HCT116 (cell line): ENCODE results near the gene LYVE1. TPM values are rescaled to one million over a fixed set of nuclear protein-coding genes. Genes with fewer than 3 reads are reported as not detected.

Source experiments
- ATAC-seq: fragments of 200-7000 bp; cut with Tn5 transposase; 2 replicates; pipeline ENCODE4 v1.9.1; 2020; ENCODE audit warnings: mild to moderate bottlenecking, moderate library complexity
- BruUV-seq: library from RNA; stranded (reverse); fragments of 400-500 nt; replicated peaks from 2 replicates; lab custom pipeline; 2021; lab: Mats Ljungman, UMichigan
- CTCF ChIA-PET: fragments of 300-600 bp; sonication (Branson Sonifier 250); formaldehyde crosslinking; loops from one replicate; lab custom pipeline; 2021; ENCODE audit warnings: antibody characterized with exemption; lab: Charles Lee
- POLR2A ChIA-PET: fragments of 300-600, 350-600 bp; sonication (Branson Sonifier 250); formaldehyde crosslinking; loops from one replicate; lab custom pipeline; 2021; ENCODE audit warnings: antibody characterized with exemption; lab: Charles Lee
- RAD21 ChIA-PET, 2 experiments: fragments of 300-600 bp; sonication (Branson Sonifier 250); formaldehyde crosslinking; loops; one replicate each; lab custom pipeline; 2023; ENCODE audit warnings: low total read pairs in 2 of 2; ENCODE audit not compliant: uncharacterized antibody in 2 of 2, unreplicated experiment in 2 of 2, low non-redundant PET in 1 of 2; lab: Charles Lee
- DNase-seq: peaks from one replicate; pipeline ENCODE4 v3.0.0-alpha.2; 2010; ENCODE audit warnings: low read depth, low spot score
- H2AFZ ChIP-seq: fragments of 200-600 bp; shearing (Covaris generic), sonication (generic); 2 replicates; pipeline ENCODE4 v1.6.1; 2017; ENCODE audit warnings: low read depth, mixed run types, mixed read lengths, antibody characterized with exemption, low read length; ENCODE audit not compliant: poor library complexity, severe bottlenecking
- H3K27ac ChIP-seq: 2 replicates; pipeline ENCODE4 v1.5.1; 2012; ENCODE audit warnings: low read depth, low read length
- H3K27me3 ChIP-seq: fragments of 200-600 bp; sonication (generic); 2 replicates; pipeline ENCODE4 v1.6.1; 2016; ENCODE audit warnings: mixed run types, low read length, mixed read lengths; ENCODE audit not compliant: insufficient read depth
- H3K36me3 ChIP-seq, 2 experiments: fragments of 200-500 bp in 1 of 2; fragments of 200-600 bp in 1 of 2; sonication (Bioruptor generic) in 1 of 2; sonication (generic) in 1 of 2; 2 replicates each; pipeline versions ENCODE4 v1.5.1 to v1.6.1; 2014 to 2016; ENCODE audit warnings: low read length in 2 of 2, inconsistent platforms in 1 of 2, mixed read lengths in 1 of 2, mixed run types in 1 of 2; ENCODE audit not compliant: insufficient read depth in 2 of 2, control insufficient read depth in 1 of 2
- H3K4me1 ChIP-seq, 2 experiments: fragments of 200-600 bp in 1 of 2; sonication (generic) in 1 of 2; 2 replicates each; pipeline versions ENCODE4 v1.5.1 to v1.6.1; 2012 to 2017; ENCODE audit warnings: low read length in 2 of 2, inconsistent platforms in 1 of 2, mild to moderate bottlenecking in 1 of 2, mixed read lengths in 1 of 2, mixed run types in 1 of 2, moderate library complexity in 1 of 2; ENCODE audit not compliant: insufficient read depth in 2 of 2, control insufficient read depth in 1 of 2
- H3K4me2 ChIP-seq: fragments of 200-600 bp; sonication (generic); 2 replicates; pipeline ENCODE4 v1.6.1; 2017; ENCODE audit warnings: mixed run types, low read length, mixed read lengths
- H3K4me3 ChIP-seq, 2 experiments: fragments of 200-600 bp in 1 of 2; sonication (generic) in 1 of 2; replicated peaks in 1 of 2; 2 replicates each; pipeline ENCODE4 v1.5.1; 2011 to 2016; ENCODE audit warnings: low read length in 2 of 2, control low read depth in 1 of 2, low read depth in 1 of 2, mild to moderate bottlenecking in 1 of 2, mixed read lengths in 1 of 2, mixed run types in 1 of 2
- H3K79me2 ChIP-seq: fragments of 200-600 bp; sonication (generic); 2 replicates; pipeline ENCODE4 v1.6.1; 2017; ENCODE audit warnings: mild to moderate bottlenecking, mixed run types, low read length, moderate library complexity, mixed read lengths; ENCODE audit not compliant: insufficient read depth
- H3K9ac ChIP-seq: fragments of 200-600 bp; sonication (generic); 2 replicates; pipeline ENCODE4 v1.6.1; 2016; ENCODE audit warnings: low read length, mixed read lengths
- H3K9me2 ChIP-seq: fragments of 200-600 bp; sonication (generic), shearing (Covaris generic); 2 replicates; pipeline ENCODE4 v1.6.1; 2017; ENCODE audit warnings: mixed run types, mild to moderate bottlenecking, moderate library complexity; ENCODE audit not compliant: insufficient read depth
- H3K9me3 ChIP-seq, 2 experiments: fragments of 200-500 bp in 1 of 2; fragments of 200-600 bp in 1 of 2; sonication (Bioruptor generic) in 1 of 2; sonication (generic) in 1 of 2; 2 replicates each; pipeline ENCODE4 v1.6.1; 2014 to 2017; ENCODE audit warnings: low read length in 2 of 2, mixed read lengths in 2 of 2, inconsistent platforms in 1 of 2, low read depth in 1 of 2, mild to moderate bottlenecking in 1 of 2, mixed run types in 1 of 2, moderate library complexity in 1 of 2; ENCODE audit not compliant: control insufficient read depth in 1 of 2, insufficient read depth in 1 of 2
- H4K20me1 ChIP-seq: fragments of 200-600 bp; sonication (generic), shearing (Covaris generic); 2 replicates; pipeline ENCODE4 v1.6.1; 2017; ENCODE audit warnings: mixed run types, mild to moderate bottlenecking, moderate library complexity; ENCODE audit not compliant: insufficient read depth
- ATF3 ChIP-seq: IDR thresholded peaks from 2 replicates; pipeline ENCODE4 v1.6.1; 2012
- CEBPB ChIP-seq: IDR thresholded peaks from 2 replicates; pipeline ENCODE4 v1.6.1; 2012; ENCODE audit warnings: low read depth
- CTCF ChIP-seq, 3 experiments: fragments of 200-600 bp in 1 of 3; sonication (generic) in 1 of 3; IDR thresholded peaks in 2 of 3; conservative IDR thresholded peaks in 1 of 3; 2 replicates each; pipeline ENCODE4 v1.5.1; 2012 to 2017; ENCODE audit warnings: low read depth in 2 of 3, low read length in 2 of 3, antibody characterized with exemption in 1 of 3, borderline replicate concordance in 1 of 3, control low read depth in 1 of 3, mild to moderate bottlenecking in 1 of 3, mixed read lengths in 1 of 3, mixed run types in 1 of 3, moderate library complexity in 1 of 3; ENCODE audit not compliant: insufficient read depth in 1 of 3
- EGR1 ChIP-seq: IDR thresholded peaks from 2 replicates; pipeline ENCODE4 v1.6.1; 2012; ENCODE audit warnings: low read depth
- ELF1 ChIP-seq: IDR thresholded peaks from 2 replicates; pipeline ENCODE4 v1.6.1; 2012; ENCODE audit warnings: low read depth, borderline replicate concordance
- EZH2phosphoT487 ChIP-seq: fragments of 200-600 bp; IDR thresholded peaks from 2 replicates; pipeline ENCODE4 v1.6.1; 2018; ENCODE audit warnings: antibody characterized with exemption, borderline replicate concordance
- JUND ChIP-seq: IDR thresholded peaks from 2 replicates; pipeline ENCODE4 v1.6.1; 2012
- POLR2A ChIP-seq: IDR thresholded peaks from 2 replicates; pipeline ENCODE4 v1.7.0; 2011; ENCODE audit warnings: borderline replicate concordance; ENCODE audit not compliant: insufficient read depth, insufficient read length; ENCODE audit errors: extremely low read depth
- POLR2AphosphoS5 ChIP-seq: IDR thresholded peaks from 2 replicates; pipeline ENCODE4 v1.6.1; 2011; ENCODE audit warnings: mild to moderate bottlenecking, low read depth, low read length, moderate library complexity
- RAD21 ChIP-seq: IDR thresholded peaks from 2 replicates; pipeline ENCODE4 v1.6.1; 2012; ENCODE audit warnings: low read depth, mild to moderate bottlenecking
- SP1 ChIP-seq: IDR thresholded peaks from 2 replicates; pipeline ENCODE4 v1.6.1; 2012; ENCODE audit warnings: low read depth
- YY1 ChIP-seq: IDR thresholded peaks from 2 replicates; pipeline ENCODE4 v1.6.1; 2011; ENCODE audit warnings: low read length, low read depth, moderate library complexity, mild to moderate bottlenecking; ENCODE audit not compliant: insufficient replicate concordance; ENCODE audit errors: extremely low read depth
- ZBTB33 ChIP-seq: IDR thresholded peaks from 2 replicates; pipeline ENCODE4 v1.6.1; 2011; ENCODE audit warnings: mild to moderate bottlenecking, low read length, moderate library complexity; ENCODE audit not compliant: insufficient replicate concordance; ENCODE audit errors: extremely low read depth
- ZFX ChIP-seq: fragments of 450-650 bp; IDR thresholded peaks from 2 replicates; pipeline ENCODE4 v1.6.1; 2017
- ZNF274 ChIP-seq: fragments of 200-500 bp; sonication (Bioruptor generic); IDR thresholded peaks from 2 replicates; pipeline ENCODE4 v1.6.1; 2014; ENCODE audit warnings: mild to moderate bottlenecking, low read depth, low read length, inconsistent platforms
- intact Hi-C: fragments of 100-400 bp; cut with micrococcal nuclease; formaldehyde crosslinking; loops from 2 replicates; pipeline ENCODE4 v1.10.0; 2022
- total RNA-seq: library from RNA; stranded (reverse); gene quantifications from one replicate; pipeline ENCODE4 v1.2.1, GENCODE V29; 2021; ENCODE audit not compliant: unreplicated experiment

Gene LYVE1
- total RNA-seq, 1 experiment from 2014 or later, result 0.34 TPM

GRCh38 chr11:10528121-10528520 lies 40.3 kb downstream of the LYVE1 start:
- ChIA-PET POLR2A (interaction anchor here (2.6 kb wide), 1 partner anchor 13 kb away, joined by 15 read pairs; the partner anchor contains the start of gene RNF141), RAD21 (no interaction called here)
- peak overlapping the region; percentile 90; the same call in 1 of the 2 replicates for H3K27ac ChIP-seq

GRCh38 chr11:10526974-10527918 lies 41.2 kb downstream of the LYVE1 start:
- ChIA-PET POLR2A (interaction anchor here (2.6 kb wide), 1 partner anchor 13 kb away, joined by 15 read pairs; the partner anchor contains the start of gene RNF141), CTCF (interaction anchor here (1.3 to 1.7 kb wide), 2 partner anchors 14 to 97 kb away, joined by 3 to 9 read pairs; partner anchors contain the start of gene RNF141), RAD21 (interaction anchor here in 1 of 2 experiments (0.6 kb wide), 1 partner anchor 1559 kb away, joined by 3 read pairs; no protein-coding TSS in a partner anchor)
- intact Hi-C loops, result loop anchor here (1.0 to 5.0 kb wide), 2 partner anchors 121 to 210 kb away; no protein-coding TSS in a partner anchor
- H3K9ac ChIP-seq, result peak overlapping the region; percentile 45
- H4K20me1 ChIP-seq, result no peaks in the 10 kb centered on the region
- H3K4me3 ChIP-seq, result peak overlapping the region; percentile 0 to 39; a peak in 3 of 4 replicates
- H3K36me3 ChIP-seq, result peaks cover 11 to 66% of the 10 kb centered on the region in 2 experiments
- peak overlapping the region; percentile 77 for H3K4me2 ChIP-seq
- no peaks in the 10 kb centered on the region for H3K9me2 ChIP-seq
- peak overlapping the region; percentile 90 for H3K27ac ChIP-seq
- H3K9me3 ChIP-seq, result no peaks in the 10 kb centered on the region
- H2AFZ ChIP-seq, result no peak overlapping the region
- peaks cover 54 to 87% of the 10 kb centered on the region in 2 experiments for H3K4me1 ChIP-seq
- no peaks in the 10 kb centered on the region for H3K27me3 ChIP-seq
- BruUV-seq, result TSS peak; percentile 93
- DNase-seq (peak; percentile 88), ATAC-seq (peak; percentile 88)
- peaks cover 74% of the 10 kb centered on the region for H3K79me2 ChIP-seq
- TF ChIP-seq SP1 (peak; percentile 92), ZNF274 (no peak), CTCF (IDR thresholded peaks at IDR 0.05 in 2 of 3, conservative IDR thresholded peaks at IDR 0.05 in 1 of 3; ENCODE audit: borderline replicate concordance in 1 of 3, insufficient read depth in 1 of 3, low read depth in 2 of 3, low read length in 2 of 3) (no peak), CEBPB (peak; percentile 32; the same call in 1 of the 2 replicates), ZFX (no peak), EGR1 (no peak), JUND (peak; percentile 92), POLR2AphosphoS5 (peak; percentile 78), ELF1 (no peak; the same call in 1 of the 2 replicates), ZBTB33 (no peak), POLR2A (no peak), ATF3 (no peak)

More at GRCh38 chr11:10528121-10528520, 40.3 kb downstream of the LYVE1 start:
- Histone ChIP-seq H3K4me3 (no peak overlapping the region), H3K36me3 (peaks cover 11 to 63% of the 10 kb centered on the region in 2 experiments), H2AFZ (no peak overlapping the region), H3K9ac (peak overlapping the region; percentile 45), H3K4me2 (peak overlapping the region; percentile 77), H4K20me1 (no peaks in the 10 kb centered on the region), H3K79me2 (peaks cover 76% of the 10 kb centered on the region), H3K9me3 (no peaks in the 10 kb centered on the region), H3K4me1 (peaks cover 50 to 85% of the 10 kb centered on the region in 2 experiments), H3K27me3 (no peaks in the 10 kb centered on the region), H3K9me2 (no peaks in the 10 kb centered on the region)
- no peak for DNase-seq
- TF ChIP-seq YY1 (no peak), RAD21 (no peak), EZH2phosphoT487 (no peak)
- no peak for ATAC-seq
- intact Hi-C loops, result loop anchor here (5.0 kb wide), 1 partner anchor 209 kb away; no protein-coding TSS in a partner anchor
- BruUV-seq, result no TSS peak
- CTCF ChIA-PET, result interaction anchor here (1.7 kb wide), 1 partner anchor 13 kb away, joined by 9 read pairs; the partner anchor contains the start of gene RNF141
